Airway epithelial cell (primary cell): ENCODE measurements around the gene MRPL52. TPM values are rescaled to one million over a fixed set of nuclear protein-coding genes. Genes with fewer than 3 reads are reported as not detected.

Source experiments
- total RNA-seq: library from RNA; depleted of rRNA; stranded (reverse); fragments of >200 nt; gene quantifications from 2 replicates; pipeline ENCODE4 v1.2.3, GENCODE V29; 2015

Gene MRPL52
- total RNA-seq: 96.8 and 169 TPM in 2 replicates

GRCh38 chr14:22829661-22830442 lies at the start of gene MRPL52:
Gene MRPL52 (plus strand): TSS chr14:22829887. CDS start chr14:22829913, 26 bp downstream.

GRCh38 chr14:22814941-22815713 lies 14.6 kb upstream of the MRPL52 start, which contains the start of gene SLC7A7:
Gene SLC7A7 (minus strand): TSS chr14:22815435. CDS start chr14:22813398, 2,037 bp downstream.

GRCh38 chr14:22836301-22837113 lies 6.8 kb downstream of the MRPL52 start, which contains the start of gene MMP14:
Gene MMP14 (plus strand): TSS chr14:22836585. CDS start chr14:22836818, 233 bp downstream.

GRCh38 chr14:22871224-22872032 lies 41.7 kb downstream of the MRPL52 start, which contains the start of gene LRP10:
Gene LRP10 (plus strand): TSS chr14:22871740. CDS start chr14:22872304, 564 bp downstream.

GRCh38 chr14:22883173-22883976 lies 53.7 kb downstream of the MRPL52 start, which contains the start of gene REM2:
Gene REM2 (plus strand): TSS chr14:22883222. CDS start chr14:22883288, 66 bp downstream.

Other genes with a start within 250 kb of the MRPL52 start
- 216 and 226 TPM in 2 replicates for gene DAD1, start 240.7 kb upstream of the MRPL52 start, total RNA-seq
- gene ABHD4, start 231.6 kb upstream of the MRPL52 start, total RNA-seq: 7.5 and 10.4 TPM in 2 replicates
- not detected in 2 replicates for gene OR6J1, start 185.5 kb upstream of the MRPL52 start, total RNA-seq
- 67.5 and 105 TPM in 2 replicates for gene OXA1L, start 63.2 kb upstream of the MRPL52 start, total RNA-seq
- 1.3 TPM in 1 of 2 replicates, not detected in the other for gene SLC7A7, start 14.5 kb upstream of the MRPL52 start, total RNA-seq
- gene MMP14, start 6.7 kb downstream of the MRPL52 start, total RNA-seq: 187 and 214 TPM in 2 replicates
- 88.7 and 93.0 TPM in 2 replicates for gene LRP10, start 41.9 kb downstream of the MRPL52 start, total RNA-seq
- gene REM2, start 53.3 kb downstream of the MRPL52 start, total RNA-seq: 0.21 and 0.28 TPM in 2 replicates
- gene RBM23, start 89.3 kb downstream of the MRPL52 start, total RNA-seq: 49.5 and 57.9 TPM in 2 replicates
- gene PRMT5, start 99.5 kb downstream of the MRPL52 start, total RNA-seq: 63.0 and 97.8 TPM in 2 replicates
- gene HAUS4, start 127.2 kb downstream of the MRPL52 start, total RNA-seq: 48.7 and 66.1 TPM in 2 replicates
- 117 and 141 TPM in 2 replicates for gene AJUBA, start 152.7 kb downstream of the MRPL52 start, total RNA-seq
- 8.9 and 12.2 TPM in 2 replicates for gene C14orf93, start 180.3 kb downstream of the MRPL52 start, total RNA-seq
- gene PSMB5, start 205.0 kb downstream of the MRPL52 start, total RNA-seq: 344 and 395 TPM in 2 replicates
- gene PSMB11, start 212.3 kb downstream of the MRPL52 start, total RNA-seq: not detected in 2 replicates
- gene CDH24, start 227.6 kb downstream of the MRPL52 start, total RNA-seq: 7.3 and 9.8 TPM in 2 replicates